Panc1 (cell line): ENCODE data around the gene TNFRSF21. TPM values are rescaled to one million over a fixed set of nuclear protein-coding genes. Genes with fewer than 3 reads are reported as not detected.

Source experiments
- ATAC-seq: fragments of 200-7000 bp; cut with Tn5 transposase; 2 replicates; pipeline ENCODE4 v1.9.1; 2020; ENCODE audit warnings: mild to moderate bottlenecking, moderate library complexity
- BruUV-seq: library from RNA; stranded (reverse); fragments of 400-500 nt; replicated peaks from 2 replicates; lab custom pipeline; 2021; lab: Mats Ljungman, UMichigan
- CTCF ChIA-PET: fragments of 300-600 bp; sonication (Branson Sonifier 250); formaldehyde crosslinking; loops from one replicate; lab custom pipeline; 2022; ENCODE audit warnings: antibody characterized with exemption; lab: Charles Lee
- POLR2A ChIA-PET: fragments of 300-600 bp; sonication (Branson Sonifier 250); formaldehyde crosslinking; loops from one replicate; lab custom pipeline; 2022; ENCODE audit warnings: antibody characterized with exemption; lab: Charles Lee
- DNase-seq: peaks from one replicate; pipeline ENCODE4 v3.0.0-alpha.2; 2010; ENCODE audit warnings: low read depth, low spot score
- H3K27ac ChIP-seq: 2 replicates; pipeline ENCODE4 v1.5.1; 2011; ENCODE audit warnings: mild to moderate bottlenecking, low read length, inconsistent platforms
- H3K27me3 ChIP-seq: fragments of 200-500 bp; sonication (Bioruptor generic); 2 replicates; pipeline ENCODE4 v1.6.0; 2014; ENCODE audit warnings: low read length, inconsistent platforms; ENCODE audit not compliant: control insufficient read depth, insufficient read depth
- H3K36me3 ChIP-seq: fragments of 200-500 bp; sonication (Bioruptor generic); 2 replicates; pipeline ENCODE4 v1.5.1; 2014; ENCODE audit warnings: inconsistent platforms, mild to moderate bottlenecking, low read length, moderate library complexity; ENCODE audit not compliant: control insufficient read depth, insufficient read depth
- H3K4me1 ChIP-seq: 2 replicates; pipeline ENCODE4 v1.5.1; 2011; ENCODE audit warnings: inconsistent platforms, mild to moderate bottlenecking, low read length, moderate library complexity; ENCODE audit not compliant: control insufficient read depth, insufficient read depth
- H3K4me3 ChIP-seq, 2 experiments: 2 replicates each; pipeline ENCODE4 v1.5.1; 2011 to 2012; ENCODE audit warnings: low read depth in 2 of 2, low read length in 2 of 2, mild to moderate bottlenecking in 2 of 2, inconsistent platforms in 1 of 2, moderate library complexity in 1 of 2
- H3K9me3 ChIP-seq: fragments of 200-500 bp; sonication (Bioruptor generic); 2 replicates; pipeline ENCODE4 v1.5.1; 2014; ENCODE audit warnings: low read depth, mild to moderate bottlenecking, inconsistent platforms, low read length, moderate library complexity; ENCODE audit not compliant: control insufficient read depth, insufficient read depth
- CTCF ChIP-seq: fragments of 450-650 bp; IDR thresholded peaks from 2 replicates; pipeline ENCODE4 v1.5.1; 2017; ENCODE audit warnings: mild to moderate bottlenecking
- POLR2AphosphoS5 ChIP-seq: IDR thresholded peaks from 2 replicates; pipeline ENCODE4 v1.6.1; 2012; ENCODE audit warnings: mild to moderate bottlenecking, low read depth, low read length, moderate library complexity
- REST ChIP-seq, 2 experiments: IDR thresholded peaks; 2 replicates each; pipeline ENCODE4 v1.6.1; 2011 to 2012; ENCODE audit warnings: low read depth in 2 of 2, control low read depth in 1 of 2, low read length in 1 of 2, mild to moderate bottlenecking in 1 of 2, moderate library complexity in 1 of 2; ENCODE audit not compliant: insufficient read depth in 1 of 2
- SIN3A ChIP-seq: IDR thresholded peaks from 2 replicates; pipeline ENCODE4 v1.6.1; 2012; ENCODE audit warnings: low read depth, mild to moderate bottlenecking, low read length, moderate library complexity, borderline replicate concordance; ENCODE audit not compliant: insufficient read depth
- TCF7L2 ChIP-seq: IDR thresholded peaks from 2 replicates; pipeline ENCODE4 v1.6.1; 2011; ENCODE audit warnings: mild to moderate bottlenecking, low read depth, low read length, inconsistent platforms
- in situ Hi-C: cut with HindIII; loops from 2 replicates; pipeline ENCODE4 v1.10.0; 2016; ENCODE audit warnings: low sequenced_read_pairs, low pct_unique_long_range_greater_than_20kb
- intact Hi-C: fragments of 100-400 bp; cut with micrococcal nuclease; formaldehyde crosslinking; loops from one replicate; pipeline ENCODE4 v1.10.0; 2022; ENCODE audit not compliant: unreplicated experiment
- total RNA-seq: library from RNA; stranded (reverse); gene quantifications from one replicate; pipeline ENCODE4 v1.2.1, GENCODE V29; 2021; ENCODE audit not compliant: unreplicated experiment

The TNFRSF21 gene
- total RNA-seq, 1 experiment from 2014 or later, result 76.0 TPM

DNA sequence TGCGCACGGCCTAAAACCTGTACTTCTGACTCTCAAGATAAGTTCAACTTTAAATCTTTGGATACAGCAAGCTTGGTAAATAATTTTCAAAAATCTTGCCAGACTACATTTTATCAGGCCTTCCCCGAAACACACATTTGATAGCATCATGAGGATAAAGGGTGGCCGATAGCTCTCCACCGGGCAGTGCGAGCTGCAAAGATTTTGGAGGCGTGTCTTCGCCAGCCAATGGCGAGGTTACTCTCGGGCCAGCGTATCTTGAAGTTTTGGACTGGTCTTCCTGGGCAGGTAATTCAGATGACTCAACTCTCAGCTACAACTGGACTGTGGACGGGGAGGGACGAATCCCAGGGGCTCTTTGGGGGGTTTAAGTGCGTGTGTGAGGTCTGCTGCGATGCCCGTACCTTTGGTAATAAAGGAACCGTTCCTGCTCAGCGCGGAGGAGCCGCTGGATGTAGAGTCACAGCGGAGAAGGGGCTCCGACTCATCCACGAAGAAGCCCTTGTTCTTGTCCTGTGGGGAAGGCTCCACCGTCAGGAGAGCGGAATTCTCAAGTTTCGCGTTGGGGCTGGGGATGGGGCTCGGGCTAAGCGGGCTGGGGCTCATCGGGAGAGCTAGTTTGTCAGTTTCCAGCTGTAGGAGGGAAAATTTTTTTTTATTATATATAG, 75.3 kb downstream of the TNFRSF21 start:
- ChIA-PET POLR2A (no interaction called here), CTCF (no interaction called here)
- no peak overlapping the region for H3K27ac ChIP-seq
- in situ Hi-C loops (no loop called here), intact Hi-C loops (no loop called here)
- TF ChIP-seq REST (IDR thresholded peaks at IDR 0.05; ENCODE audit: insufficient read depth in 1 of 2, low read depth in 2 of 2, low read length in 1 of 2), result no peak
- no peak for TF ChIP-seq TCF7L2
- TF ChIP-seq CTCF, result no peak
- TF ChIP-seq SIN3A, result no peak
- TF ChIP-seq POLR2AphosphoS5, result no peak
- H3K36me3 ChIP-seq, result 0 out of 2 replicates have a peak, but pooled peaks cover 2% of the 10 kb centered on the region
- H3K4me3 ChIP-seq, result no peak overlapping the region
- H3K4me1 ChIP-seq, result peaks cover 14% of the 10 kb centered on the region; the same call in 1 of the 2 replicates
- no peaks in the 10 kb centered on the region for H3K9me3 ChIP-seq
- DNase-seq, result no peak
- H3K27me3 ChIP-seq, result no peaks in the 10 kb centered on the region
- no peak for ATAC-seq
- BruUV-seq, result no TSS peak

- no peak for DNase-seq
- ATAC-seq, result no peak
- Histone ChIP-seq H3K4me1 (peaks cover 6% of the 10 kb centered on the region; the same call in 1 of the 2 replicates), H3K27ac (no peak overlapping the region), H3K9me3 (no peaks in the 10 kb centered on the region), H3K36me3 (0 out of 2 replicates have a peak, but pooled peaks cover 2% of the 10 kb centered on the region), H3K27me3 (no peaks in the 10 kb centered on the region), H3K4me3 (no peak overlapping the region)
- POLR2A ChIA-PET, result no interaction called here
- no TSS peak for BruUV-seq
- CTCF ChIA-PET, result no interaction called here
- in situ Hi-C loops (no loop called here), intact Hi-C loops (no loop called here)
- TF ChIP-seq CTCF, result no peak
- no peak for TF ChIP-seq SIN3A
- TF ChIP-seq POLR2AphosphoS5, result no peak
- no peak for TF ChIP-seq TCF7L2
These were observed 78.6 kb downstream of the TNFRSF21 start for GRCh38 chr6:47231151-47231550.
